Stomach (tissue), 4 donors: ENCODE measurements around the gene SLAMF9.

ENCODE experiments used
- POLR2AphosphoS5 ChIP-seq, 3 donors: sonication (generic); formaldehyde crosslinking; IDR thresholded peaks; one replicate each; pipeline ENCODE4 v1.6.1; 2016; ENCODE audit warnings: antibody characterized with exemption in 3 of 3
- TF ChIP-seq, protein P1 (sequence below), 7 experiments: fragments of 450-650 bp in 4 of 7; fragments of 200-600 bp in 3 of 7; sonication (generic) in 3 of 7; IDR thresholded peaks; one replicate each; pipeline ENCODE4 v1.5.1; 2016 to 2019; ENCODE audit warnings: antibody characterized with exemption in 7 of 7, control low read depth in 2 of 7, mild to moderate bottlenecking in 1 of 7

DNA sequence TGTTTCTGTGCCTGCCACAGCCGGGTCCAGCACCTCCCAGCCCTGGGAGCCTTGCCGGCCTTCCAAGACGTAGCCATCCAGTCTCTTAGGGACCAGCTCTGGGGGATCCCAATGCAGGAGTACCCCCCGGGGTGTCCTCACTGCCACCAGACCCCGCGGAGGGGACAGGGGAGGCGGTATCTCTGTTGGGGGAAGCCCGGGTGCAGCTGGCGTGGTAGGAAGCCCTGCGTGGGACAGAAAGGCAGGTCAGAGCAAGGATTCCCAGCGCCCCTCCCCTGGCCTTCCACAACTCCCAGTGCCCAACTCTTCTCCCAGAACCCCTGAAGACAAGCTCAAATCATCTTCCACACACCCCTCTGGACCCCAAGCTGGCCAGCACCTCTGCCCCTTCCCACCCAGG is 23.8 kb downstream of the SLAMF9 start:
- TF ChIP-seq, protein P1, sequence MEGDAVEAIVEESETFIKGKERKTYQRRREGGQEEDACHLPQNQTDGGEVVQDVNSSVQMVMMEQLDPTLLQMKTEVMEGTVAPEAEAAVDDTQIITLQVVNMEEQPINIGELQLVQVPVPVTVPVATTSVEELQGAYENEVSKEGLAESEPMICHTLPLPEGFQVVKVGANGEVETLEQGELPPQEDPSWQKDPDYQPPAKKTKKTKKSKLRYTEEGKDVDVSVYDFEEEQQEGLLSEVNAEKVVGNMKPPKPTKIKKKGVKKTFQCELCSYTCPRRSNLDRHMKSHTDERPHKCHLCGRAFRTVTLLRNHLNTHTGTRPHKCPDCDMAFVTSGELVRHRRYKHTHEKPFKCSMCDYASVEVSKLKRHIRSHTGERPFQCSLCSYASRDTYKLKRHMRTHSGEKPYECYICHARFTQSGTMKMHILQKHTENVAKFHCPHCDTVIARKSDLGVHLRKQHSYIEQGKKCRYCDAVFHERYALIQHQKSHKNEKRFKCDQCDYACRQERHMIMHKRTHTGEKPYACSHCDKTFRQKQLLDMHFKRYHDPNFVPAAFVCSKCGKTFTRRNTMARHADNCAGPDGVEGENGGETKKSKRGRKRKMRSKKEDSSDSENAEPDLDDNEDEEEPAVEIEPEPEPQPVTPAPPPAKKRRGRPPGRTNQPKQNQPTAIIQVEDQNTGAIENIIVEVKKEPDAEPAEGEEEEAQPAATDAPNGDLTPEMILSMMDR (IDR thresholded peaks at IDR 0.05), result no peak
- no peak for TF ChIP-seq POLR2AphosphoS5 (IDR thresholded peaks at IDR 0.05)
